RPMI7951 (cell line): ENCODE measurements around the gene LRRN4. TPM values are rescaled to one million over a fixed set of nuclear protein-coding genes. Genes with fewer than 3 reads are reported as not detected.

Experiments used
- total RNA-seq: library from RNA; depleted of rRNA; stranded (reverse); fragments of >200 nt; shearing (Covaris generic); gene quantifications from 2 replicates; pipeline ENCODE4 v1.2.3, GENCODE V29; 2014; rRNA removed

LRRN4 gene
- total RNA-seq, 1 experiment from 2014 or later: not detected

Other genes starting within 250 kb of the LRRN4 start
- 0.36 and 0.39 TPM in 2 replicates for gene CHGB, start 142.6 kb downstream of the LRRN4 start, total RNA-seq
- gene TRMT6, start 103.5 kb downstream of the LRRN4 start, total RNA-seq: 20.9 and 21.9 TPM in 2 replicates
- 47.8 and 53.3 TPM in 2 replicates for gene MCM8, start 103.4 kb downstream of the LRRN4 start, total RNA-seq
- gene CRLS1, start 47.9 kb downstream of the LRRN4 start, total RNA-seq: 87.8 and 108 TPM in 2 replicates
- gene FERMT1, start 69.0 kb upstream of the LRRN4 start, total RNA-seq: 5.7 and 6.4 TPM in 2 replicates